H9 (cell line): ENCODE results near the gene MUC5AC. TPM values are rescaled to one million over a fixed set of nuclear protein-coding genes. Genes with fewer than 3 reads are reported as not detected.

Experiments
- DNase-seq: peaks from one replicate; pipeline ENCODE4 v3.0.0-alpha.2; 2017
- H2AFZ ChIP-seq: one replicate; pipeline ENCODE4 v1.6.1; 2013; ENCODE audit warnings: mild to moderate bottlenecking, low read length, control low read depth, moderate library complexity
- H2AK5ac ChIP-seq: 2 replicates; pipeline ENCODE4 v1.6.1; 2013; ENCODE audit warnings: low read length, control low read depth, mixed read lengths; ENCODE audit not compliant: insufficient read length
- H2BK120ac ChIP-seq: one replicate; pipeline ENCODE4 v1.6.1; 2013; ENCODE audit warnings: low read depth, mild to moderate bottlenecking, low read length, control low read depth, inconsistent platforms; ENCODE audit not compliant: poor library complexity, severe bottlenecking
- H2BK12ac ChIP-seq: 2 replicates; pipeline ENCODE4 v1.6.1; 2013; ENCODE audit warnings: low read length, control low read depth, mixed read lengths, low read depth; ENCODE audit not compliant: insufficient read length
- H2BK15ac ChIP-seq: 2 replicates; pipeline ENCODE4 v1.6.1; 2013; ENCODE audit warnings: low read depth, low read length, control low read depth
- H2BK20ac ChIP-seq: one replicate; pipeline ENCODE4 v1.6.1; 2013; ENCODE audit warnings: low read depth, mild to moderate bottlenecking, low read length, control low read depth, inconsistent platforms; ENCODE audit not compliant: poor library complexity, severe bottlenecking
- H2BK5ac ChIP-seq: 2 replicates; pipeline ENCODE4 v1.6.1; 2013; ENCODE audit warnings: low read length, control low read depth, mixed read lengths; ENCODE audit not compliant: insufficient read length
- H3K14ac ChIP-seq: 2 replicates; pipeline ENCODE4 v1.6.1; 2013; ENCODE audit warnings: low read length, control low read depth; ENCODE audit not compliant: insufficient read depth
- H3K18ac ChIP-seq: 2 replicates; pipeline ENCODE4 v1.6.1; 2013; ENCODE audit warnings: low read depth, mild to moderate bottlenecking, mixed read lengths, low read length, control low read depth; ENCODE audit not compliant: insufficient read length
- H3K23ac ChIP-seq: 2 replicates; pipeline ENCODE4 v1.6.1; 2013; ENCODE audit warnings: low read length, control low read depth, mixed read lengths, low read depth; ENCODE audit not compliant: insufficient read length
- H3K23me2 ChIP-seq: 2 replicates; pipeline ENCODE4 v1.6.1; 2013; ENCODE audit warnings: low read depth, mild to moderate bottlenecking, mixed read lengths, low read length, control low read depth; ENCODE audit not compliant: insufficient read length, poor library complexity, severe bottlenecking
- H3K27ac ChIP-seq: 2 replicates; pipeline ENCODE4 v1.5.1; 2013; ENCODE audit warnings: low read length, control low read depth, mixed read lengths, low read depth; ENCODE audit not compliant: insufficient read length
- H3K27me3 ChIP-seq: 2 replicates; pipeline ENCODE4 v1.6.1; 2013; ENCODE audit warnings: low read length, control low read depth, inconsistent platforms; ENCODE audit not compliant: insufficient read depth
- H3K4ac ChIP-seq: 2 replicates; pipeline ENCODE4 v1.6.1; 2013; ENCODE audit warnings: low read depth, mild to moderate bottlenecking, control low read depth, inconsistent platforms, low read length, moderate library complexity
- H3K4me1 ChIP-seq: 2 replicates; pipeline ENCODE4 v1.6.1; 2013; ENCODE audit warnings: low read length, control low read depth, inconsistent platforms; ENCODE audit not compliant: insufficient read depth
- H3K4me2 ChIP-seq: 2 replicates; pipeline ENCODE4 v1.6.1; 2013; ENCODE audit warnings: low read length, control low read depth, mixed read lengths; ENCODE audit not compliant: insufficient read length, insufficient read depth
- H3K56ac ChIP-seq: 2 replicates; pipeline ENCODE4 v1.6.1; 2013; ENCODE audit warnings: low read depth, mild to moderate bottlenecking, mixed read lengths, low read length, control low read depth; ENCODE audit not compliant: insufficient read length
- H3K79me1 ChIP-seq: 2 replicates; pipeline ENCODE4 v1.6.1; 2013; ENCODE audit warnings: low read depth, mild to moderate bottlenecking, moderate library complexity, low read length, control low read depth, inconsistent platforms; ENCODE audit not compliant: insufficient read depth, poor library complexity, severe bottlenecking
- H3K79me2 ChIP-seq: 2 replicates; pipeline ENCODE4 v1.6.1; 2013; ENCODE audit warnings: low read length, control low read depth, inconsistent platforms; ENCODE audit not compliant: insufficient read depth
- H3K9ac ChIP-seq: 2 replicates; pipeline ENCODE4 v1.6.1; 2013; ENCODE audit warnings: low read length, control low read depth, mixed read lengths; ENCODE audit not compliant: insufficient read length; ENCODE audit errors: extremely low read depth
- H3K9me3 ChIP-seq: one replicate; pipeline ENCODE4 v1.6.1; 2013; ENCODE audit warnings: low read depth, low read length, inconsistent platforms; ENCODE audit not compliant: control insufficient read depth
- H3T11ph ChIP-seq: one replicate; pipeline ENCODE4 v1.6.1; 2013; ENCODE audit warnings: mild to moderate bottlenecking, low read length, control low read depth, inconsistent platforms
- H4K20me1 ChIP-seq: one replicate; pipeline ENCODE4 v1.6.1; 2013; ENCODE audit not compliant: control insufficient read depth, insufficient read length, insufficient read depth
- H4K5ac ChIP-seq: 2 replicates; pipeline ENCODE4 v1.6.1; 2013; ENCODE audit warnings: low read depth, mild to moderate bottlenecking, mixed read lengths, low read length, control low read depth; ENCODE audit not compliant: insufficient read length
- H4K8ac ChIP-seq: replicated peaks from 2 replicates; pipeline ENCODE4 v1.6.1; 2013; ENCODE audit warnings: low read length, control low read depth, mixed read lengths, low read depth; ENCODE audit not compliant: insufficient read length
- H4K91ac ChIP-seq: 2 replicates; pipeline ENCODE4 v1.6.1; 2013; ENCODE audit warnings: low read depth, mild to moderate bottlenecking, moderate library complexity, mixed read lengths, low read length, control low read depth; ENCODE audit not compliant: insufficient read length
- H3K27ac Mint-ChIP-seq, 3 experiments: 2 replicates in 2 of 3; 3 replicates in 1 of 3; pipeline ENCODE4 v1.8.0; 2020 to 2021; ENCODE audit warnings: mixed read lengths in 3 of 3, mild to moderate bottlenecking in 1 of 3, moderate library complexity in 1 of 3
- H3K27me3 Mint-ChIP-seq: 2 replicates; pipeline ENCODE4 v1.8.0; 2021; ENCODE audit warnings: low read depth, mild to moderate bottlenecking, moderate library complexity, mixed read lengths
- H3K36me3 Mint-ChIP-seq, 3 experiments: 2 replicates in 2 of 3; 3 replicates in 1 of 3; pipeline ENCODE4 v1.8.0; 2020 to 2021; ENCODE audit warnings: low read depth in 3 of 3, mixed read lengths in 3 of 3; ENCODE audit not compliant: insufficient read depth in 1 of 3
- H3K4me1 Mint-ChIP-seq, 2 experiments: 2 replicates each; pipeline ENCODE4 v1.8.0; 2020; ENCODE audit warnings: mixed read lengths in 2 of 2
- H3K4me3 Mint-ChIP-seq, 2 experiments: 2 replicates in 1 of 2; 3 replicates in 1 of 2; pipeline ENCODE4 v1.8.0; 2020 to 2021; ENCODE audit warnings: mild to moderate bottlenecking in 2 of 2, mixed read lengths in 2 of 2, moderate library complexity in 1 of 2
- H3K9me3 Mint-ChIP-seq, 2 experiments: 2 replicates in 1 of 2; 3 replicates in 1 of 2; pipeline ENCODE4 v1.8.0; 2020; ENCODE audit warnings: mild to moderate bottlenecking in 2 of 2, mixed read lengths in 2 of 2, moderate library complexity in 1 of 2
- CTCF ChIP-seq: fragments of 200-600 bp; sonication (generic); conservative IDR thresholded peaks from 3 replicates; pipeline ENCODE4 v1.8.0; 2021; ENCODE audit warnings: antibody characterized with exemption, mild to moderate bottlenecking
- WGBS: extraction: QIAGEN DNeasy Blood & Tissue Kit; methylation state at CpG from one replicate; pipeline ENCODE4 v1.1.7; 2013; ENCODE audit warnings: missing lambda C conversion rate, low lambda C conversion rate, mixed read lengths; ENCODE audit not compliant: insufficient read length; ENCODE audit errors: extremely low coverage; 5-methylcytosine and 5-hydroxymethylcytosine counted together
- total RNA-seq: library from RNA; stranded (reverse); gene quantifications from 2 replicates; pipeline ENCODE4 v1.2.1, GENCODE V29; 2021

MUC5AC gene
- total RNA-seq, 1 experiment from 2014 or later: not detected

- H2AK5ac ChIP-seq: no peak overlapping the region
- H3K4me2 ChIP-seq: no peak overlapping the region
- H3K4me1 ChIP-seq: no peaks in the 10 kb centered on the region
- no peak overlapping the region for H4K8ac ChIP-seq
- no peaks in the 10 kb centered on the region for H3K4me1 Mint-ChIP-seq
- no peak overlapping the region for H2BK15ac ChIP-seq
- no peaks in the 10 kb centered on the region; the same call in 1 of the 2 replicates for H3K79me2 ChIP-seq
- no peak overlapping the region for H2BK20ac ChIP-seq
- peak overlapping the region in 1 of 3 experiments; percentile 70; a peak in 1 of 7 replicates for H3K27ac Mint-ChIP-seq
- H3K23me2 ChIP-seq: no peaks in the 10 kb centered on the region
- no peak overlapping the region for H3K23ac ChIP-seq
- no peak overlapping the region for H3K27ac ChIP-seq
- no peaks in the 10 kb centered on the region for H4K20me1 ChIP-seq
- no peak for TF ChIP-seq CTCF
- no peaks in the 10 kb centered on the region for H3K27me3 ChIP-seq
- H3K56ac ChIP-seq: no peak overlapping the region
- no CpG with 5 or more reads among the region's 10 CpGs for WGBS
- H3K9me3 ChIP-seq: no peaks in the 10 kb centered on the region
- no peak overlapping the region for H3K14ac ChIP-seq
- no peak overlapping the region for H4K91ac ChIP-seq
- H3K79me1 ChIP-seq: no peaks in the 10 kb centered on the region
- H3K9me3 Mint-ChIP-seq: peaks cover 4 to 33% of the 10 kb centered on the region in 2 experiments
- no peak overlapping the region for H3K4ac ChIP-seq
- no peak overlapping the region for H2BK12ac ChIP-seq
- no peak overlapping the region; a peak in 1 of 5 replicates for H3K4me3 Mint-ChIP-seq
- H3K9ac ChIP-seq: no peak overlapping the region
- H2BK120ac ChIP-seq: no peak overlapping the region
- H4K5ac ChIP-seq: no peak overlapping the region
- H3K18ac ChIP-seq: no peak overlapping the region
- no peak for DNase-seq
- no peak overlapping the region for H2AFZ ChIP-seq
- H3K36me3 Mint-ChIP-seq: no peaks in the 10 kb centered on the region
- no peak overlapping the region for H2BK5ac ChIP-seq
- no peak overlapping the region for H3T11ph ChIP-seq
- peaks cover 4% of the 10 kb centered on the region for H3K27me3 Mint-ChIP-seq
Measured at GRCh38 chr11:1181420-1181819, 23.7 kb downstream of the MUC5AC start.
